ENCODE data around the gene LNX1.

GRCh38 chr4:53485658-53486040, 105.6 kb downstream of the LNX1 start:
- TF ChIP-seq, protein P1, sequence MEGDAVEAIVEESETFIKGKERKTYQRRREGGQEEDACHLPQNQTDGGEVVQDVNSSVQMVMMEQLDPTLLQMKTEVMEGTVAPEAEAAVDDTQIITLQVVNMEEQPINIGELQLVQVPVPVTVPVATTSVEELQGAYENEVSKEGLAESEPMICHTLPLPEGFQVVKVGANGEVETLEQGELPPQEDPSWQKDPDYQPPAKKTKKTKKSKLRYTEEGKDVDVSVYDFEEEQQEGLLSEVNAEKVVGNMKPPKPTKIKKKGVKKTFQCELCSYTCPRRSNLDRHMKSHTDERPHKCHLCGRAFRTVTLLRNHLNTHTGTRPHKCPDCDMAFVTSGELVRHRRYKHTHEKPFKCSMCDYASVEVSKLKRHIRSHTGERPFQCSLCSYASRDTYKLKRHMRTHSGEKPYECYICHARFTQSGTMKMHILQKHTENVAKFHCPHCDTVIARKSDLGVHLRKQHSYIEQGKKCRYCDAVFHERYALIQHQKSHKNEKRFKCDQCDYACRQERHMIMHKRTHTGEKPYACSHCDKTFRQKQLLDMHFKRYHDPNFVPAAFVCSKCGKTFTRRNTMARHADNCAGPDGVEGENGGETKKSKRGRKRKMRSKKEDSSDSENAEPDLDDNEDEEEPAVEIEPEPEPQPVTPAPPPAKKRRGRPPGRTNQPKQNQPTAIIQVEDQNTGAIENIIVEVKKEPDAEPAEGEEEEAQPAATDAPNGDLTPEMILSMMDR (IDR thresholded peaks at IDR 0.05), result no peak
- TF ChIP-seq POLR2A (IDR thresholded peaks at IDR 0.05), result no peak
